Measurements from ENCODE around the gene TEKT1.

The TEKT1 gene

GRCh38 chr17:6756425-6757031, 75.0 kb downstream of the TEKT1 start:
- peak overlapping the region; percentile 62 for H3K4me3 ChIP-seq (ENCODE audit: low read depth, low read length)
- TF ChIP-seq, protein P1, sequence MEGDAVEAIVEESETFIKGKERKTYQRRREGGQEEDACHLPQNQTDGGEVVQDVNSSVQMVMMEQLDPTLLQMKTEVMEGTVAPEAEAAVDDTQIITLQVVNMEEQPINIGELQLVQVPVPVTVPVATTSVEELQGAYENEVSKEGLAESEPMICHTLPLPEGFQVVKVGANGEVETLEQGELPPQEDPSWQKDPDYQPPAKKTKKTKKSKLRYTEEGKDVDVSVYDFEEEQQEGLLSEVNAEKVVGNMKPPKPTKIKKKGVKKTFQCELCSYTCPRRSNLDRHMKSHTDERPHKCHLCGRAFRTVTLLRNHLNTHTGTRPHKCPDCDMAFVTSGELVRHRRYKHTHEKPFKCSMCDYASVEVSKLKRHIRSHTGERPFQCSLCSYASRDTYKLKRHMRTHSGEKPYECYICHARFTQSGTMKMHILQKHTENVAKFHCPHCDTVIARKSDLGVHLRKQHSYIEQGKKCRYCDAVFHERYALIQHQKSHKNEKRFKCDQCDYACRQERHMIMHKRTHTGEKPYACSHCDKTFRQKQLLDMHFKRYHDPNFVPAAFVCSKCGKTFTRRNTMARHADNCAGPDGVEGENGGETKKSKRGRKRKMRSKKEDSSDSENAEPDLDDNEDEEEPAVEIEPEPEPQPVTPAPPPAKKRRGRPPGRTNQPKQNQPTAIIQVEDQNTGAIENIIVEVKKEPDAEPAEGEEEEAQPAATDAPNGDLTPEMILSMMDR (IDR thresholded peaks at IDR 0.05; ENCODE audit: borderline replicate concordance, insufficient read depth, low read depth, low read length), result no peak

DNA sequence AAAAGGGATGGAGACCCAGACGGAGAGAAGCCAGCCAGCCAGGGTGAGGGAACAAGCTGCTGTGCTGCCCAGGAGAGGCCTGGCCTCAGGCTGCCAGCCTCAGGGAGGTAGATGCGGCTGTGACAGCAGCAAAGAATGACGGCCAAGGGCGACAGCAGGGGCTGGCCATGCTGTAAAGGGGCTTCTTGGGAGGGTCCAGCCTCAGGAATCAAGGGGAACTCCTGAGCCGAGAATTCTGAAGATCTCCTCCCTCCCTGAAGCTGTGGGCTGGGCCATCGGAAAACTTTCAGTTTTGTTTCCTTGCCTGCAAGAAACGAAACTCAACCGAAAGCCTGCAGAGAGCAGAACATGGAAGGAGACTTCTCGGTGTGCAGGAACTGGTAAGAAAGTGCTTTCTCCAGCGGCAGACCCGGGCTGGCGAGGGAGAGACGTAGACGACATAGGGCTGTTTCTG, 75.8 kb downstream of the TEKT1 start, which contains the start of gene XAF1:
TSS of gene XAF1 (plus strand) at position 316 of the 454 bp plus-strand sequence. CDS start at position 349, 33 bp downstream.
- peak within 1 kb of the TSS; percentile 62 for H3K4me3 ChIP-seq (ENCODE audit: low read depth, low read length)

GRCh38 chr17:6755281-6755680, 76.2 kb downstream of the TEKT1 start:
- TF ChIP-seq, protein P1 (IDR thresholded peaks at IDR 0.05; ENCODE audit: borderline replicate concordance, insufficient read depth, low read depth, low read length), result no peak
- peak overlapping the region; percentile 62 for H3K4me3 ChIP-seq (ENCODE audit: low read depth, low read length)

More for the DNA sequence above, 75.8 kb downstream of the TEKT1 start, which contains the start of gene XAF1:
- TF ChIP-seq, protein P1 (IDR thresholded peaks at IDR 0.05; ENCODE audit: borderline replicate concordance, insufficient read depth, low read depth, low read length), result no peak

DNA sequence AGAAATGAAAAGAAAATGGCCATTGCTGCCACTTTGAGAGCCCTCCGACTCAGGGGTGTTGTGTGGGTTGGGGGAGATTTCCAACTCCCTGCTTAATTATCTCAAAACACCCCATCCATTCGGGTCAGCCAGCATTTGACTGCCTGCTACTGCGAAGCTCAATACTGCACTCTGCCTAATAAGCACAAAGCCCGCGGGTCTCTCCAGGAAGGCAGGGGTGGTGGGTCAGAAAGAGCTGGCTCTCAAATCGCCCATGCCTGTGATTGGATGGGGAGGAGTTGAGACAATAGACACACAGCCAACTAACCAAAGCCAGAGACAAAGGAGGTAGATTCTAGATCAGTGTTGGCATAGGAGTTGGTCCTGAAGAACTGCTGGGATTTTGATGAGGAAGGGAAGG, 78.0 kb downstream of the TEKT1 start:
- TF ChIP-seq, protein P1 (IDR thresholded peaks at IDR 0.05; ENCODE audit: borderline replicate concordance, insufficient read depth, low read depth, low read length), result no peak
- H3K4me3 ChIP-seq (ENCODE audit: low read depth, low read length), result no peak overlapping the region

DNA sequence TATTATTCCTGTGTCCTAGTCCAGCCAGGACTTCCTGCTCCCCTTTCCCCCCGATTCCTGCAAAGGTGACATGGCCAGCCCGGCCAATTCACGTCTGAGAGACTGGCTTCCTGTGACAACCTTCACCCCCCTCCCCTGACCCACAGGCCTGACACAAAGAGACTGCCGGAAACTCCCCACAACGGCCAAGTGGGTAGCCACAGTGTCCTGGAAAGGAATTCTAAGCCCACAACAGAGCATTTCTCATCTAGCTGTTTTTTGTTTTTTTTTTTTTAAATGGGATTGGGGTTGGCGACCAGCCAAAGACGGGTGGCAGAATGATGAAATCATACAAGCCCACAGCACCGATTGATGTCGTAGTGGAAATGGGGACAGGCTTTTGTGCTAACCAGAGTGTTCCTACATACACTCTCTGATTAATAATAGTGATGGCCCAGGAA, 78.5 kb downstream of the TEKT1 start:
- H3K4me3 ChIP-seq (ENCODE audit: low read depth, low read length), result no peak overlapping the region
- TF ChIP-seq, protein P1 (IDR thresholded peaks at IDR 0.05; ENCODE audit: borderline replicate concordance, insufficient read depth, low read depth, low read length), result no peak

DNA sequence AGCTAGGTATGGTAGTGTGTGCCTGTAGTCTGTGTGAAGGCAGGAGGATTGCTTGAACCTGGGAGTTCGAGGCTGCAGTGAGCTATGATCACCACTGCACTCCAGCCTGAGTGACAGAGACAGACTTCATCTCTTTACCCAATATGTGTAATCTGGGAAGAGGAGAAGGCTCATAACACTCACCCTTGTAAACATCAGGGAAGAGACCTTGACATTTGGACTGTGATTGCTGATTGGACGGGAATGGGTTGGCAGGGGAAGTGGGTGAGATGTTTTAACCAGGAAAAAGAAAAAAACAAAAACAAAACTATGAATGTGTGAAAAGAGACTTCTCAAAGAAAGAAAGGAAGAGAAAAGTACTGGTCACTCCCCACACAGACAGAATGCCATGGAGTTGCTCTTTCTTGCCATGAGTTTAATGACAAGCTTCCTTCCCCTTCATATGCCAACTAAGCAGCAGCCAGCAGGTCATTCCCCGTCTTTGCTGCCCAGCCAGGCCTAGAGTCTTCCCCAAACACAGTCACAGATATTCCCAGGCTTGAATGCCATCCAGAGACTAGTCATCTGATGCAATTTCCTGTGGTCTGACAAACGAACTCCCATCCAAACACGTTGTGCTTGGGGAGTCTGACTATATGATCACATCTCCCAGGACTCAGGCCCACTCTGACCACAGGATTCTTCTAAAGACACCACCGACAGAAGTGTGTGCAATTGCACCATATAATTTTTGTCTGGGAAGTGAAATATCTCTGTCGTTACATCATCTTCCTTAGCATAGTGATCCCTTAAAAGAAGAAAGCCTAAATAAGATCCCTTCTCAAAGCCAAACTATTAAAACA, 79.2 kb downstream of the TEKT1 start:
- H3K4me3 ChIP-seq (ENCODE audit: low read depth, low read length), result no peak overlapping the region
- TF ChIP-seq, protein P1 (IDR thresholded peaks at IDR 0.05; ENCODE audit: borderline replicate concordance, insufficient read depth, low read depth, low read length), result no peak

All from GM12875 (cell line).